HepG2 (cell line): ENCODE results near the gene RBBP6. TPM values are rescaled to one million over a fixed set of nuclear protein-coding genes. Genes with fewer than 3 reads are reported as not detected.

ENCODE experiments used
- ATAC-seq: fragments of 200-7000 bp; cut with Tn5 transposase; 3 replicates; pipeline ENCODE4 v1.9.1; 2020; ENCODE audit warnings: mild to moderate bottlenecking, moderate library complexity
- BruUV-seq: library from RNA; stranded (reverse); fragments of 400-500 nt; replicated peaks from 2 replicates; lab custom pipeline; 2021; lab: Mats Ljungman, UMichigan
- CTCF ChIA-PET: fragments of 300-600 bp; formaldehyde crosslinking; extraction: SDS; loops from one replicate; lab custom pipeline; 2021; ENCODE audit warnings: low total read pairs, inconsistent platforms, low intra/inter-chr PET ratio; lab: Yijun Ruan, JAX
- POLR2A ChIA-PET: fragments of 350-600 bp; sonication (Branson Sonifier 250); formaldehyde crosslinking; loops from one replicate; lab custom pipeline; 2020; ENCODE audit warnings: antibody characterized with exemption, inconsistent platforms; lab: Yijun Ruan, JAX
- DNase-seq: peaks from one replicate; pipeline ENCODE4 v3.0.0-alpha.2; 2015; ENCODE audit warnings: low spot score
- FAIRE-seq: peaks from 3 replicates; lab custom pipeline; 2011; peaks lifted over from hg19 to GRCh38; lab: Jason Lieb, UNC
- H2AFZ ChIP-seq: one replicate; pipeline ENCODE4 v1.6.1; 2011; ENCODE audit warnings: low read length, inconsistent platforms
- H3K27ac ChIP-seq: fragments of 300-600 bp; 3 replicates; pipeline ENCODE4 v1.8.0; 2011; ENCODE audit warnings: mixed run types, mild to moderate bottlenecking, mixed read lengths, low read length, inconsistent platforms; ENCODE audit not compliant: insufficient read depth; ENCODE audit errors: extremely low read length
- H3K27me3 ChIP-seq, 2 experiments: fragments of 200-600 bp in 1 of 2; 2 replicates in 1 of 2; 3 replicates in 1 of 2; pipeline versions ENCODE4 v1.6.0 to v1.8.0; 2011; ENCODE audit warnings: low read length in 2 of 2, mild to moderate bottlenecking in 2 of 2, moderate library complexity in 2 of 2, inconsistent platforms in 1 of 2; ENCODE audit not compliant: insufficient read depth in 2 of 2, control insufficient read depth in 1 of 2
- H3K36me3 ChIP-seq, 2 experiments: fragments of 200-600 bp in 1 of 2; replicated peaks in 1 of 2; 2 replicates in 1 of 2; 3 replicates in 1 of 2; pipeline versions ENCODE4 v1.5.1 to v1.8.0; 2011; ENCODE audit warnings: low read length in 2 of 2, inconsistent platforms in 1 of 2; ENCODE audit not compliant: insufficient read depth in 2 of 2, control insufficient read depth in 1 of 2
- H3K4me1 ChIP-seq: 2 replicates; pipeline ENCODE4 v1.5.1; 2012; ENCODE audit warnings: low read length, inconsistent platforms; ENCODE audit not compliant: insufficient read depth
- H3K4me2 ChIP-seq: 2 replicates; pipeline ENCODE4 v1.6.0; 2011; ENCODE audit warnings: low read depth, low read length, inconsistent platforms
- H3K4me3 ChIP-seq, 3 experiments: fragments of 200-600 bp in 1 of 3; sonication (generic), shearing (Covaris generic) in 1 of 3; replicated peaks in 1 of 3; 2 replicates each; pipeline ENCODE4 v1.5.1; 2011 to 2016; ENCODE audit warnings: low read length in 3 of 3, inconsistent platforms in 2 of 3, low read depth in 2 of 3, mild to moderate bottlenecking in 2 of 3, control low read depth in 1 of 3, mixed read lengths in 1 of 3; ENCODE audit not compliant: insufficient read depth in 1 of 3
- H3K79me2 ChIP-seq: one replicate; pipeline ENCODE4 v1.6.1; 2011; ENCODE audit warnings: low read length, inconsistent platforms; ENCODE audit not compliant: insufficient read depth
- H3K9ac ChIP-seq: 2 replicates; pipeline ENCODE4 v1.6.0; 2011; ENCODE audit warnings: mild to moderate bottlenecking, low read depth, low read length, inconsistent platforms; ENCODE audit not compliant: insufficient read depth
- H3K9me3 ChIP-seq: 2 replicates; pipeline ENCODE4 v1.5.1; 2012; ENCODE audit warnings: mild to moderate bottlenecking, low read length
- H4K20me1 ChIP-seq: 2 replicates; pipeline ENCODE4 v1.6.0; 2011; ENCODE audit warnings: inconsistent platforms, mild to moderate bottlenecking, low read length, moderate library complexity; ENCODE audit not compliant: insufficient read depth
- AGO1 ChIP-seq: fragments of 200-400 bp; formaldehyde crosslinking; IDR thresholded peaks from 2 replicates; pipeline ENCODE4 v1.6.1; 2017; ENCODE audit warnings: mild to moderate bottlenecking, low read depth, low read length, moderate library complexity; ENCODE audit not compliant: poor library complexity, severe bottlenecking
- CEBPB ChIP-seq: IDR thresholded peaks from 2 replicates; pipeline ENCODE4 v1.6.1; 2011; ENCODE audit warnings: low read depth, low read length, improper control_type of control experiment, borderline replicate concordance
- CEBPG ChIP-seq: IDR thresholded peaks from 2 replicates; pipeline ENCODE4 v1.6.1; 2016
- CENPX ChIP-seq: sonication (generic); formaldehyde crosslinking; IDR thresholded peaks from 2 replicates; pipeline ENCODE4 v1.9.0; 2021; ENCODE audit warnings: mild to moderate bottlenecking, missing genetic modification reagents, moderate library complexity
- MLLT10 ChIP-seq: sonication (generic); formaldehyde crosslinking; IDR thresholded peaks from 2 replicates; pipeline ENCODE4 v1.4.0; 2020; ENCODE audit warnings: missing genetic modification reagents
- MTF1 ChIP-seq: sonication (generic); formaldehyde crosslinking; IDR thresholded peaks from 2 replicates; pipeline ENCODE4 v1.5.0; 2020; ENCODE audit warnings: missing genetic modification reagents
- POLR2A ChIP-seq, 2 experiments: IDR thresholded peaks; 2 replicates each; pipeline ENCODE4 v1.6.1; 2011; ENCODE audit warnings: low read depth in 2 of 2, low read length in 2 of 2, mild to moderate bottlenecking in 1 of 2, moderate library complexity in 1 of 2; ENCODE audit not compliant: insufficient read depth in 1 of 2
- POLR2AphosphoS2 ChIP-seq: IDR thresholded peaks from 2 replicates; pipeline ENCODE4 v1.6.1; 2011; ENCODE audit warnings: low read depth, low read length, improper control_type of control experiment
- SATB2 ChIP-seq: sonication (generic); formaldehyde crosslinking; IDR thresholded peaks from 2 replicates; pipeline ENCODE4 v1.5.0; 2020; ENCODE audit warnings: missing genetic modification reagents
- ZNF776 ChIP-seq: sonication (generic); formaldehyde crosslinking; IDR thresholded peaks from 2 replicates; pipeline ENCODE4 v1.4.0; 2020; ENCODE audit warnings: mild to moderate bottlenecking, missing genetic modification reagents
- ZNF879 ChIP-seq: sonication (generic); formaldehyde crosslinking; IDR thresholded peaks from 2 replicates; pipeline ENCODE4 v1.8.1; 2023; ENCODE audit warnings: missing genetic modification reagents
- ZSCAN22 ChIP-seq: sonication (generic); formaldehyde crosslinking; IDR thresholded peaks from 2 replicates; pipeline ENCODE4 v1.4.0; 2020; ENCODE audit warnings: mild to moderate bottlenecking, missing genetic modification reagents
- WGBS: methylation state at CpG from one replicate; pipeline ENCODE4 v1.1.6; 2017; ENCODE audit warnings: low lambda C conversion rate; 5-methylcytosine and 5-hydroxymethylcytosine counted together
- in situ Hi-C: cut with HindIII; loops from 2 replicates; pipeline ENCODE4 v1.10.0; 2017; ENCODE audit warnings: low pct_unique_long_range_greater_than_20kb; ENCODE audit not compliant: extremely low pct_ligation_motif_present
- intact Hi-C: fragments of 100-400 bp; cut with micrococcal nuclease; formaldehyde crosslinking; loops from one replicate; pipeline ENCODE4 v1.10.0; 2022; ENCODE audit not compliant: unreplicated experiment
- polyA plus RNA-seq, 8 experiments: library from polyadenylated mRNA; depleted of rRNA in 3 of 8; stranded (reverse) in 7 of 8; unstranded in 1 of 8; fragments of >200 nt; fragmentation: Illumina TruSeq in 4 of 8; extraction: Trizol in 4 of 8; gene quantifications; 2 replicates each; pipeline versions ENCODE4 v1.2.1 to v1.2.3, GENCODE V29; 2011 to 2016; ENCODE audit warnings: low read depth in 4 of 8, missing spikeins in 1 of 8, mixed read lengths in 1 of 8; ENCODE audit not compliant: insufficient read depth in 1 of 8
- total RNA-seq, 5 experiments: library from RNA; depleted of rRNA; stranded (reverse); fragments of >200 nt; fragmentation: Illumina TruSeq; extraction: Trizol; gene quantifications; 2 replicates each; pipeline ENCODE4 v1.2.3, GENCODE V29; 2016; ENCODE audit warnings: low read depth in 1 of 5
- TF ChIP-seq, protein P1 (sequence below): sonication (generic); formaldehyde crosslinking; IDR thresholded peaks from 2 replicates; pipeline ENCODE4 v1.8.0; 2022; ENCODE audit warnings: missing genetic modification reagents, mild to moderate bottlenecking, borderline replicate concordance

The RBBP6 gene
- total and polyA plus RNA-seq, 2 of the 13 experiments (the other 11 are each of a cell fraction or from before 2014, with no cell fraction given), result 37.1 to 70.9 TPM

DNA sequence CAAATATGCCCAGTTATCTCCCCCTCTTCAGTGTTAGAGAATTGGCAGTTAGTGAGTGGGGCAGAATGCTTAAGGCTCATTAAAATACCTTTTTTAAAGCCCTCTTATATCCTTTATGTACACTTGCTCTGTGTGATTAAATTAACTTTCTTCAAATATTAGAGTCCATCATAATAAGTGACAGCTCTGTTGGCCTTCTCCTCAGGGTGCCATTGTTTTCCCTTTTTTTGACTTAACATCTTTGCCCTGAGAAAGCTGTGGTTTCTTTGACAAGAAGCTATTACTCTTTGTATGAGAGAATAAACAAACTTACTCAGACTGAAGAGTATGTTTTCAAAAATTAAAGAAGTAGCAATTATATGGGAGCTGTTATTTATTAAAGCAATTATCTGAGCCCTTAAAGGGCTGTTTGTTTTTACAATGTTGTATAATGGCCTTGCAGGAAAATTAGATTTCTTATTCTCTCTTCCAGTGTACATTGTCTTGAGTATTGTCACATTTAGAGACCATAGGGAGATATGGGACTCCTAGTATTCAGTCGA lies 13.4 kb downstream of the RBBP6 start (continued):
- no peak for TF ChIP-seq ZNF879 (CRISPR knock-in tag)

DNA sequence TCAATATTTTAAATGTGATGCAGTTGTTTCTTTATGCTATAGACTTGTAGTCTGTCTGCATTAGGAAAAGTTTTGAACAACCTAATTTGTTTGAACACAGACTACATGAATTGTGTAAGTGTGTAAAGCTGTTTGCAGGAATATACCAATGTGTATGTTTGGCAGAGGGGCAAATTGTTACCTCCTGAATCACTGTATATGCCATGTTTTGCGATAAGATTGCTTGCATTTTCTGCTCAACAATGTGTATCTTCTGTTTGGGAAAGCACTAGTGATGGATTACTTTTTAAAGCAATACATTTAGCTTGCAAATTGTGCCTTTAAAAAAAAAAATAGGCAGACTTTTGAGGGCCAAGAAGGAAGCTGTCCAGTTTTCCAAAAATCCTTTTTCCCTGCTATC lies 14.6 kb downstream of the RBBP6 start:
- H3K27ac ChIP-seq, result no peak overlapping the region
- TF ChIP-seq MLLT10 (CRISPR knock-in tag) (no peak), SATB2 (no peak), MTF1 (no peak), ZSCAN22 (no peak), CENPX (CRISPR knock-in tag) (no peak), ZNF776 (CRISPR knock-in tag) (no peak), AGO1 (no peak)
- H3K4me3 ChIP-seq, result no peak overlapping the region
- H3K27me3 ChIP-seq, result no peaks in the 10 kb centered on the region
- POLR2A ChIA-PET, result no interaction called here
- BruUV-seq, result no TSS peak
- 96% methylated on average over 1 of the region's 1 CpG for WGBS
- DNase-seq (no peak), FAIRE-seq (no peak), ATAC-seq (no peak)
- peaks cover 12 to 69% of the 10 kb centered on the region in 2 experiments for H3K36me3 ChIP-seq
- H2AFZ ChIP-seq, result no peak overlapping the region
- no peaks in the 10 kb centered on the region for H3K4me1 ChIP-seq
- H3K4me2 ChIP-seq, result no peak overlapping the region
- peaks cover 9% of the 10 kb centered on the region for H3K79me2 ChIP-seq
- CTCF ChIA-PET, result no interaction called here
- no peaks in the 10 kb centered on the region for H3K9me3 ChIP-seq
- no peaks in the 10 kb centered on the region for H4K20me1 ChIP-seq
- H3K9ac ChIP-seq, result no peak overlapping the region
- in situ Hi-C loops, result no loop called here
- intact Hi-C loops, result loop anchor here (5.0 kb wide), 1 partner anchor 37 kb away; no protein-coding TSS in a partner anchor

DNA sequence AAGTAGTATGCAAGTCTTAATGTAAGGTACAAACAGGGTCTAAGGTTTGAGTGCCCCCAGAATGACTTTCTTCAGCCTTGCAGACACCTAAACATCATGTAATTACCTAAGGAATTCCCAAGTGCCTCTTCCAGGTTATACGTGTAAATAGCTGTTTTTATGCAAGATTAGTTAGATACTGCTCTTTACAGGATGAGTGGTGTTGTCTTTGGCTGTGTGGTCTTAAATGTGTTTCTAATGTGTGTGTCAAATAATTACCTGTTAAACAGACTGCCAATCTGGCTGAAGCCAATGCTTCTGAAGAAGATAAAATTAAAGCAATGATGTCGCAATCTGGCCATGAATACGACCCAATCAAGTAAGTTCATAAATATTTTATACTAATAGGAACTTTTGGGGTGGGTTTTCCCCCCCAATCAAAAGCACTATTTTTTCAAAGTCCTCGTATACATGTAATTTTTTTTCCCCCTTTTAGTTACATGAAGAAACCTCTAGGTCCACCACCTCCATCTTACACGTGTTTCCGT lies 16.0 kb downstream of the RBBP6 start:
- ChIA-PET CTCF (no interaction called here), POLR2A (no interaction called here)
- Histone ChIP-seq H3K9me3 (no peaks in the 10 kb centered on the region), H3K27ac (no peak overlapping the region), H2AFZ (no peak overlapping the region), H3K36me3 (peaks cover 15 to 68% of the 10 kb centered on the region in 2 experiments), H3K4me3 (no peak overlapping the region), H3K9ac (no peak overlapping the region), H3K4me2 (no peak overlapping the region), H4K20me1 (no peaks in the 10 kb centered on the region), H3K27me3 (no peaks in the 10 kb centered on the region), H3K4me1 (no peaks in the 10 kb centered on the region), H3K79me2 (peaks cover 5% of the 10 kb centered on the region)
- ATAC-seq, result no peak
- intact Hi-C loops, result no loop called here
- in situ Hi-C loops, result no loop called here
- DNase-seq, result no peak
- BruUV-seq, result no TSS peak
- 95% methylated on average over 6 of the region's 6 CpGs for WGBS
- no peak for FAIRE-seq
- TF ChIP-seq POLR2A (IDR thresholded peaks at IDR 0.05; ENCODE audit: insufficient read depth in 1 of 2, low read depth in 2 of 2, low read length in 2 of 2) (no peak), ZNF776 (CRISPR knock-in tag) (no peak), CEBPB (peak; percentile 90), CEBPG (CRISPR knock-in tag) (0 out of 2 replicates have a peak, but pooled peaks have one; percentile 37), POLR2AphosphoS2 (peak; percentile 92)
- TF ChIP-seq, protein P1, sequence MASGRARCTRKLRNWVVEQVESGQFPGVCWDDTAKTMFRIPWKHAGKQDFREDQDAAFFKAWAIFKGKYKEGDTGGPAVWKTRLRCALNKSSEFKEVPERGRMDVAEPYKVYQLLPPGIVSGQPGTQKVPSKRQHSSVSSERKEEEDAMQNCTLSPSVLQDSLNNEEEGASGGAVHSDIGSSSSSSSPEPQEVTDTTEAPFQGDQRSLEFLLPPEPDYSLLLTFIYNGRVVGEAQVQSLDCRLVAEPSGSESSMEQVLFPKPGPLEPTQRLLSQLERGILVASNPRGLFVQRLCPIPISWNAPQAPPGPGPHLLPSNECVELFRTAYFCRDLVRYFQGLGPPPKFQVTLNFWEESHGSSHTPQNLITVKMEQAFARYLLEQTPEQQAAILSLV (CRISPR knock-in tag), result no peak
